Measurements from ENCODE around the gene GRIA2. TPM values are rescaled to one million over a fixed set of nuclear protein-coding genes. Genes with fewer than 3 reads are reported as not detected.

GRIA2 gene
- total and polyA plus RNA-seq, 2 donors = 0.04 to 16.4 TPM

DNA sequence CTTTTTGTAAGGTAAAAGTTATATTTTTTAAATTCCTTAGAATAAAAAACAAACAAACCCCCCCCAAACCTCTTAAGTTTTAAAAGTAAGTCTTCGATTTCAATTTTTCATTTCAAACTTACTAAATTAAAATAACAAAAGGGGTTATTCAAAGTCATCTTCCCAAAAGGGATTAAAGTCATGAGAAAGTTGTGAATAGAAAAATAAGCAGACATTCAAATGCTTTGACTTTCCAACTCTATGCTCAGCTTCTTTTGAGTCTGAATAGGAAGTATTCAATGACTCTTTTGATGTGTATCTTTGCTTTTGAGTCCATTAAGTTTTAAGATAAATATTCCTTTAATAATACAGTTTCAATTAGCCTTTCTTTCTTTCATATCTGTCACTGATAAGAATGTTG lies 138.3 kb downstream of the GRIA2 start:
- H3K4me1 ChIP-seq (ENCODE audit: insufficient read depth) = no peaks in the 10 kb centered on the region
- H3K36me3 ChIP-seq (ENCODE audit: insufficient read depth) = no peaks in the 10 kb centered on the region
- no peak overlapping the region for H3K4me3 ChIP-seq (ENCODE audit: low read depth, low read length)
- no peak overlapping the region for H3K27ac ChIP-seq (ENCODE audit: low read depth)
- DNase-seq (ENCODE audit: extremely low spot score) = no peak
- WGBS = 52% methylated on average over 1 of the region's 1 CpG

DNA sequence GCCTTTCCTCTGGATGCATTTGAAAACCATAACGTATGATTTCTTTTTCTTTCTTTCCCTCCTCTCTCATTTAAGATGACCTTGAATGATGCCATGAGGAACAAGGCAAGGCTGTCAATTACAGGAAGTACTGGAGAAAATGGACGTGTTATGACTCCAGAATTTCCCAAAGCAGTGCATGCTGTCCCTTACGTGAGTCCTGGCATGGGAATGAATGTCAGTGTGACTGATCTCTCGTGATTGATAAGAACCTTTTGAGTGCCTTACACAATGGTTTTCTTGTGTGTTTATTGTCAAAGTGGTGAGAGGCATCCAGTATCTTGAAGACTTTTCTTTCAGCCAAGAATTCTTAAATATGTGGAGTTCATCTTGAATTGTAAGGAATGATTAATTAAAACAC lies 142.8 kb downstream of the GRIA2 start:
- Histone ChIP-seq H3K36me3 (ENCODE audit: insufficient read depth) (no peaks in the 10 kb centered on the region), H3K4me3 (ENCODE audit: low read depth, low read length) (no peak overlapping the region), H3K27ac (ENCODE audit: low read depth) (no peak overlapping the region), H3K4me1 (ENCODE audit: insufficient read depth) (no peaks in the 10 kb centered on the region)
- no peak for DNase-seq (ENCODE audit: extremely low spot score)
- WGBS = 61% methylated on average over 4 of the region's 4 CpGs

DNA sequence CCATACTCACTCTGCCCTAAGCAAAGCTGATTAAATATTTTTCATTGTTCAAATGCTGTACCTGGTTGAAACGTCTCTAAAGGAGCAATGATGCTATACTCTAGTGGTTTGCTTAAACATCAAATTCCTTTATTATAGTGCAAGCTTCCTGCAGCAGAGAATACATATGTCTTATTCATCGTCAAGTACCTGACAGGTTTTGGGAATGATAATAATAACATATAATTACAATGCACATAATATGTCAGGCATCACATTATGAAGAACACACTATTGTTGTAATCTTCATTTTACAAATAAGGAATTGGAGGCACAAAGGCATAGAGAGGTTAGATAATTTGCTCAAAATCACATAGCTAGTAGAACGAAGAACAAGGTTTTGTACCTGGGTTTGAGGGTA lies 151.6 kb downstream of the GRIA2 start:
- no peak for DNase-seq (ENCODE audit: extremely low spot score)
- 85% methylated on average over 3 of the region's 3 CpGs for WGBS
- Histone ChIP-seq H3K27ac (ENCODE audit: low read depth) (no peak overlapping the region), H3K36me3 (ENCODE audit: insufficient read depth) (no peaks in the 10 kb centered on the region), H3K4me1 (ENCODE audit: insufficient read depth) (no peaks in the 10 kb centered on the region), H3K4me3 (ENCODE audit: low read depth, low read length) (no peak overlapping the region)

DNA sequence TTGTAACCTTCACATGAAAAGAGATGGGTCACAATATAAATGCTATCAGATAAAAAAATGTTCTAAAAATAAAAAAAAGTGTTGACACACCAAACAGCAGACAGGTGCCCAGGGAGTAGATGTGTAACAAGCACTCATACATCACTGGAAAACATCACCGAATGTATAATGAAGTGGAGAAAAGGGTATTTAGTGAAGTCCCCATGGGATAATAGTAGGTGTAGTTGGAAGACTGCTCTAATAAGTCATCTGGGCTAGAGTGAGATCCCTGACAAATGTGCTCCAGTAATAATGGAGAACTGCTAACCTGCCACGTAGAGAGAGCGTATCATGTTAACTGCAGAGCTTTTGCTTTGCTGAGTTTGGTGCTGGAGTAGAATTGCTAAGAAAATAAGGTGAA lies 152.0 kb downstream of the GRIA2 start:
- DNase-seq (ENCODE audit: extremely low spot score) = no peak
- WGBS = 92% methylated on average over 3 of the region's 3 CpGs

DNA sequence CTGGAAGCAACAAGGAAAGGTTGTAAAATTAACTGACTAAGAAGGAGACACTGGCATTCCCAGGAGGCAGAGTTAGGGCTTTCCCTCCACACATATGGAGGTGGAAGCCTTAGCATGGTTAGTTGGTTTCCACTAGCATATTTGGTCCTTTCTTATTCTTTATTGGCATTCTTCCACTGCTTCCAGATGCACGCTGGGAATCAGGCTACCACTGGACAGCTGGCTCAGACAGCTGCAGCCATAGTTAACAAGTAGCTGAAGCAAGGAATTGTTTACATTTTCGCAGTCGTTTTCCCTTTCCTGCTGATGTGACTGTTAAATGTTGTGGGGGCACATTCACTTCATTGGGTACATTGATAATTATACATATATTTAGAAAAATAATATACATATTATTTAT lies 169.2 kb downstream of the GRIA2 start:
- no peak overlapping the region for H3K4me3 ChIP-seq (ENCODE audit: low read depth, low read length)
- DNase-seq (ENCODE audit: extremely low spot score) = no peak
- WGBS = 20% methylated on average over 3 of the region's 3 CpGs

More for the DNA sequence above, 152.0 kb downstream of the GRIA2 start:
- Histone ChIP-seq H3K4me1 (ENCODE audit: insufficient read depth) (no peaks in the 10 kb centered on the region), H3K36me3 (ENCODE audit: insufficient read depth) (no peaks in the 10 kb centered on the region), H3K4me3 (ENCODE audit: low read depth, low read length) (no peak overlapping the region), H3K27ac (ENCODE audit: low read depth) (no peak overlapping the region)

DNA sequence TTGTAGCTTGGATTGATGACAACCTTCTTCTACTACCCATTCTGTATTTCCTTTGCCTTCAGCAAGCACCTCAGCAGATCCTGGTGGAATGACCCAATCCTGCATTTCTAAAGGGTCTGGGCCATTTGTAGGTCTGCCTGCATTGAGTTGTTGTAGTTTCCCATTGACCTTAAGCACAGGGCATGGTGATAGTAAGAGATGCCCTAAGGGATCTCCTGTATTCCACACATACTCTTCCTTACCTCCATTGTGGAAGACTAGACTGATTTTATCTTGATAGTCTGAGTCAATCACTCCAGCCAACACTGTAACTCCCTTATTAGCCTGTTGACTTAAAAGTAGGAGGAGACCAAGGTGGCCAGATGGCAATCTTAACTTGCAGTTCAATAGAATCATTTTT lies 184.5 kb downstream of the GRIA2 start:
- Histone ChIP-seq H3K4me3 (ENCODE audit: low read depth, low read length) (no peak overlapping the region), H3K4me1 (ENCODE audit: insufficient read depth) (no peaks in the 10 kb centered on the region), H3K36me3 (ENCODE audit: insufficient read depth) (no peaks in the 10 kb centered on the region), H3K27ac (ENCODE audit: low read depth) (no peak overlapping the region)
- DNase-seq (ENCODE audit: extremely low spot score) = no peak

More for the DNA sequence above, 169.2 kb downstream of the GRIA2 start:
- H3K27ac ChIP-seq (ENCODE audit: low read depth) = no peak overlapping the region
- H3K4me1 ChIP-seq (ENCODE audit: insufficient read depth) = no peaks in the 10 kb centered on the region
- H3K36me3 ChIP-seq (ENCODE audit: insufficient read depth) = no peaks in the 10 kb centered on the region

Small RNAs within 50 kb of the gene (small RNA-seq; reads per million reads assigned to genes)
- gene RNU6-582P = not detected

Other genes with a start within 250 kb of the GRIA2 start
- 73.5 TPM for gene PDGFC, start 248.9 kb upstream of the GRIA2 start, total RNA-seq
- 23.4 TPM for gene PDGFC, start 248.9 kb upstream of the GRIA2 start, polyA plus RNA-seq
- gene GLRB, start 144.6 kb upstream of the GRIA2 start, total RNA-seq = 8.9 TPM
- 4.2 TPM for gene GLRB, start 144.6 kb upstream of the GRIA2 start, polyA plus RNA-seq

Measured in urinary bladder (tissue), 4 donors.